ENCODE data around the gene ATAT1.

DNA sequence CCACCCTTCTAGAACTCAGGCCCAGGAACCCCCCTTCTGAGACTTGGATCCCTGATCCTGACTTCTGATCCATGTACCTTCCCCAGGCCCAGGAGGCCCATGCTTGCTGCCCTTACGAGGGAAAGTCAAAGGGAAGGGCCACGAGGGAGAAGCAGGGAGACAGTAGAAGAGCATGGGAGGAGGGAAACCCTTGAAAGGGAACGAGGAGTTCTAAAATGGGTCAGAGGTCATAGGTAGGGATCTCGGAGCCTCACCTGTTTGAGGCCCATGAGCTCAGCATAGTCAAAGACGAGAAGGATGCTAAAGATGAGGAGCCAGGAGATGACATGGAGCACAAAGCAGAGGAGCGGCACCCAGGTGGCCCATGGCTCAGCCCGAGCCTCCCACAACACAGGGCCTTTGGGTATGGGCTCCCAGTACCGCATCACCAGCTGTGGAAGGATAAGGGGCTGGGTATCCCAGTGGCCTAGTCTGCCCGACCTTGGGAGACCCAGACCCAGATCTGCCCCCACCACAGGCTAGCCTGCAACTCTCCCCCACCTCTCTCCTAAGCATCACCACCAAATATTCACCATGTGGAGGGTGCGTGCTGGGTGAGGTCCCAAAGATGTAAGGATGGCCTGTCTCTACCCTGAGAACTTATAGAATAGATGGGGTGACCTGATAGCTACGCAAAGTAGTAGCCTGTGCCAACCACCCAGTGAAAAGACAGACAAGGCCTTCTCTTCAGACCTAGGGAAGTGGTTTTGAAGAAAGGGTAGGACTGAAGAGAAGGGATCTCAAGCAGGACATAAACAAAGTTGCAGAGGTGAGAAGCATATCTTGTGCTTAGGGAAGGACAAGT lies 62.6 kb downstream of the ATAT1 start:
- TF ChIP-seq, protein P1, sequence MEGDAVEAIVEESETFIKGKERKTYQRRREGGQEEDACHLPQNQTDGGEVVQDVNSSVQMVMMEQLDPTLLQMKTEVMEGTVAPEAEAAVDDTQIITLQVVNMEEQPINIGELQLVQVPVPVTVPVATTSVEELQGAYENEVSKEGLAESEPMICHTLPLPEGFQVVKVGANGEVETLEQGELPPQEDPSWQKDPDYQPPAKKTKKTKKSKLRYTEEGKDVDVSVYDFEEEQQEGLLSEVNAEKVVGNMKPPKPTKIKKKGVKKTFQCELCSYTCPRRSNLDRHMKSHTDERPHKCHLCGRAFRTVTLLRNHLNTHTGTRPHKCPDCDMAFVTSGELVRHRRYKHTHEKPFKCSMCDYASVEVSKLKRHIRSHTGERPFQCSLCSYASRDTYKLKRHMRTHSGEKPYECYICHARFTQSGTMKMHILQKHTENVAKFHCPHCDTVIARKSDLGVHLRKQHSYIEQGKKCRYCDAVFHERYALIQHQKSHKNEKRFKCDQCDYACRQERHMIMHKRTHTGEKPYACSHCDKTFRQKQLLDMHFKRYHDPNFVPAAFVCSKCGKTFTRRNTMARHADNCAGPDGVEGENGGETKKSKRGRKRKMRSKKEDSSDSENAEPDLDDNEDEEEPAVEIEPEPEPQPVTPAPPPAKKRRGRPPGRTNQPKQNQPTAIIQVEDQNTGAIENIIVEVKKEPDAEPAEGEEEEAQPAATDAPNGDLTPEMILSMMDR (IDR thresholded peaks at IDR 0.05), result no peak
- TF ChIP-seq POLR2A (IDR thresholded peaks at IDR 0.05), result no peak
